Testis (tissue), 2 donors: ENCODE results near the gene MYO1B.

Source experiments
- CTCF ChIP-seq, 3 experiments: fragments of 450-650 bp in 2 of 3; fragments of 200-600 bp in 1 of 3; sonication (generic) in 1 of 3; IDR thresholded peaks; one replicate each; pipeline ENCODE4 v1.5.1; 2016 to 2019; ENCODE audit warnings: antibody characterized with exemption in 3 of 3, mild to moderate bottlenecking in 2 of 3, moderate library complexity in 1 of 3
- POLR2A ChIP-seq: fragments of 450-650 bp; IDR thresholded peaks from one replicate; pipeline ENCODE4 v1.6.1; 2017; ENCODE audit warnings: antibody characterized with exemption, mild to moderate bottlenecking, moderate library complexity

GRCh38 chr2:191386938-191387536 lies 141.8 kb downstream of the MYO1B start:
- TF ChIP-seq POLR2A (no peak), CTCF (IDR thresholded peaks at IDR 0.05) (no peak)
